Rectal smooth muscle tissue (tissue), 1 donor: ENCODE measurements around the gene MBD5.

Experiments used
- H3K27ac ChIP-seq: one replicate; pipeline ENCODE4 v1.7.0; 2013; ENCODE audit warnings: low read depth, low read length, inconsistent platforms
- H3K27me3 ChIP-seq: one replicate; pipeline ENCODE4 v1.7.0; 2013; ENCODE audit warnings: low read length; ENCODE audit not compliant: control insufficient read depth, insufficient read depth
- H3K36me3 ChIP-seq: one replicate; pipeline ENCODE4 v1.7.0; 2013; ENCODE audit warnings: low read length; ENCODE audit not compliant: control insufficient read depth, insufficient read depth
- H3K4me1 ChIP-seq: one replicate; pipeline ENCODE4 v1.7.0; 2013; ENCODE audit warnings: low read length; ENCODE audit not compliant: control insufficient read depth, insufficient read depth
- H3K4me3 ChIP-seq: one replicate; pipeline ENCODE4 v1.7.0; 2013; ENCODE audit warnings: low read length
- H3K9ac ChIP-seq: one replicate; pipeline ENCODE4 v1.7.0; 2013; ENCODE audit warnings: low read length

Gene MBD5

GRCh38 chr2:148554459-148555247 lies 533.8 kb downstream of the MBD5 start:
- H3K4me1 ChIP-seq = no peaks in the 10 kb centered on the region
- no peak overlapping the region for H3K9ac ChIP-seq
- H3K27me3 ChIP-seq = no peaks in the 10 kb centered on the region
- H3K4me3 ChIP-seq = no peak overlapping the region
- no peak overlapping the region for H3K27ac ChIP-seq
- H3K36me3 ChIP-seq = no peaks in the 10 kb centered on the region

DNA sequence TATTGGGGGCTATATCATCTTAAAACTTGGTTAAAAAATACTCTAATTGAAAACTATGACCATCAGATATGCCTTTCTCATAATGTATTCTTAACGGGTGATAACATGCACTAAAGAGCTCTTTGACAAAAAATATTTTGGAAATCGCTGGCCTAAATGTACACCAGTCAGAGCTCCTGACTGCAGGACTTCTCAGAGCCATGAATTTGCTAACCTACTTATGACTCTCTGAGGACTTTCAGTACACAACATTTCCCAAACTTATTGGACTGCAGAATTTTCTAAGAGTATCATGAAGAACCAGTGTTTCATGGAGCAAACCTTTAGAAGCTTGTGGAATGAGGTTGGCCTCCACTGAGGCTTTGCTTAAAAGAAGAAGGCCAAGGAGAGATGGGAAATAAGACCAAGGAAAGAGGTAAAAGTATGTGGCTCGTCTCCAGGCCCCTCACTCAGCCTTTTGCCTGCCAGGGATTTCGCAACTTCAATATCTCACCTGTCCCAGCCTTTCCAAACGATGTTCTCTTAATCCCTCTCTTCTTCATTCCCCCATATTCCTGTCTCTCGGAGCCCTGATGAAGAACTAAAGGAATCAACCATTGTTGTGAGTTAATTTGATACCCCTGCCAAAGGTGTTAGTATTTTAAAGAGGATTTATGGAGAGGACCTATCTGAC lies 534.9 kb downstream of the MBD5 start:
- no peak overlapping the region for H3K4me3 ChIP-seq

GRCh38 chr2:148557844-148558436 lies 537.0 kb downstream of the MBD5 start:
- H3K4me1 ChIP-seq = no peaks in the 10 kb centered on the region
- no peaks in the 10 kb centered on the region for H3K27me3 ChIP-seq
- H3K27ac ChIP-seq = no peak overlapping the region

More for the DNA sequence above, 534.9 kb downstream of the MBD5 start:
- H3K27me3 ChIP-seq = no peaks in the 10 kb centered on the region
- no peak overlapping the region for H3K9ac ChIP-seq
- H3K27ac ChIP-seq = no peak overlapping the region
- no peaks in the 10 kb centered on the region for H3K4me1 ChIP-seq
- no peaks in the 10 kb centered on the region for H3K36me3 ChIP-seq

GRCh38 chr2:148560496-148560895 lies 539.6 kb downstream of the MBD5 start:
- Histone ChIP-seq H3K4me1 (no peaks in the 10 kb centered on the region), H3K27me3 (no peaks in the 10 kb centered on the region), H3K36me3 (no peaks in the 10 kb centered on the region), H3K4me3 (no peak overlapping the region), H3K27ac (no peak overlapping the region), H3K9ac (no peak overlapping the region)

More at GRCh38 chr2:148557844-148558436, 537.0 kb downstream of the MBD5 start:
- no peaks in the 10 kb centered on the region for H3K36me3 ChIP-seq
- no peak overlapping the region for H3K4me3 ChIP-seq
- H3K9ac ChIP-seq = no peak overlapping the region

DNA sequence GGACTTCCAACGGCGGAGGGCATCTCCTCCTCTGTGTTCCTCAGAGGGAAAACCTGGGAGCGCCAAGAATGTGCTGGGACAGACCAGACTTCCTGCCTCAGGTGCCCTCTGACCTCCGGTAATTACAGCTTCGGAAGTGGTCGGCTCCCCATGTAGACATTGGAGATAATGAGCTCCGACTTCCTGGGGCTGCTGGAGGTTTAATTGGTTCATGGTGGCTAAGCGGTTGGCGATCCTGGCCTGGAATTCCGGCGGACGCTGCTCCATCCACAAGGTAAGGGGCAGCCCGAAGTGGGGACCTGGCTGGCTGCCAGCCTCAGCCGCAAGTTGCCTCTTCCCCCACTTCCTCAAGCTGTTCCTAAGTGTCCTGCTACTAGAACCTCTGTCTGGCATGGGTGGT lies 540.5 kb downstream of the MBD5 start:
- H3K36me3 ChIP-seq = no peaks in the 10 kb centered on the region
- no peak overlapping the region for H3K4me3 ChIP-seq
- no peak overlapping the region for H3K9ac ChIP-seq
- no peak overlapping the region for H3K27ac ChIP-seq
- H3K4me1 ChIP-seq = no peaks in the 10 kb centered on the region
- no peaks in the 10 kb centered on the region for H3K27me3 ChIP-seq

DNA sequence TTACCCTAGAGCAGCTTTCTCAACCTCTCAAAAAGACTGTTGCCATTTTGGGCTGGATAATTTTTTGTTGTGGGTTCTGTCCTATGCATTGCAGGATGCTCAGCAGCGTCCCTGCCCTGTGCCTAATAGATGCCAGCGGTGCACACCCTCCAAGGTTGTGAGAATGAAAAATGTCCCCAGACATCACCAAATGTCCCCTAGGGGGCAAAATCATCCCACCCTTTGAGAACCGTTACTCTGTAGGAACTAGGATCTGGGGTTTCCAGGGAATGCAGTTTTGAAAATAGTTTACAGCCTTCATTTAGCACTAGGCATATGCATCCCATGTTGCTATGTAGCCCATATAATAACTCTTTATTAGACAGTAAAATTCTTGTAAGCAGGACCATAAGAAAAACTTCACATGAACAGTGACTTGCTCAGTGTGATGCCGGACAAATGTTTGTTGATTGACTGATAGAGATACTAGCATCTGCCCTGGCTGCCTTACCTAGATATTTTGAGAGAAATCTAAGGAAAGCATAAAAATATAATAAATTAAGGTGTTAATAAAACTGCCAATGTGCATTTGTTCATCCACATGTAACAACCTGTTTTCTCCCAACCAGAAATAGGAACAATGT lies 544.5 kb downstream of the MBD5 start:
- Histone ChIP-seq H3K4me3 (no peak overlapping the region), H3K27ac (no peak overlapping the region), H3K36me3 (no peaks in the 10 kb centered on the region), H3K4me1 (no peaks in the 10 kb centered on the region), H3K9ac (no peak overlapping the region), H3K27me3 (no peaks in the 10 kb centered on the region)
